H9 (cell line): ENCODE measurements around the gene FADS2. TPM values are rescaled to one million over a fixed set of nuclear protein-coding genes. Genes with fewer than 3 reads are reported as not detected.

Experiments
- DNase-seq: peaks from one replicate; pipeline ENCODE4 v3.0.0-alpha.2; 2017
- H2AFZ ChIP-seq: one replicate; pipeline ENCODE4 v1.6.1; 2013; ENCODE audit warnings: mild to moderate bottlenecking, low read length, control low read depth, moderate library complexity
- H2AK5ac ChIP-seq: 2 replicates; pipeline ENCODE4 v1.6.1; 2013; ENCODE audit warnings: low read length, control low read depth, mixed read lengths; ENCODE audit not compliant: insufficient read length
- H2BK120ac ChIP-seq: one replicate; pipeline ENCODE4 v1.6.1; 2013; ENCODE audit warnings: low read depth, mild to moderate bottlenecking, low read length, control low read depth, inconsistent platforms; ENCODE audit not compliant: poor library complexity, severe bottlenecking
- H2BK12ac ChIP-seq: 2 replicates; pipeline ENCODE4 v1.6.1; 2013; ENCODE audit warnings: low read length, control low read depth, mixed read lengths, low read depth; ENCODE audit not compliant: insufficient read length
- H2BK15ac ChIP-seq: 2 replicates; pipeline ENCODE4 v1.6.1; 2013; ENCODE audit warnings: low read depth, low read length, control low read depth
- H2BK20ac ChIP-seq: one replicate; pipeline ENCODE4 v1.6.1; 2013; ENCODE audit warnings: low read depth, mild to moderate bottlenecking, low read length, control low read depth, inconsistent platforms; ENCODE audit not compliant: poor library complexity, severe bottlenecking
- H2BK5ac ChIP-seq: 2 replicates; pipeline ENCODE4 v1.6.1; 2013; ENCODE audit warnings: low read length, control low read depth, mixed read lengths; ENCODE audit not compliant: insufficient read length
- H3K14ac ChIP-seq: 2 replicates; pipeline ENCODE4 v1.6.1; 2013; ENCODE audit warnings: low read length, control low read depth; ENCODE audit not compliant: insufficient read depth
- H3K18ac ChIP-seq: 2 replicates; pipeline ENCODE4 v1.6.1; 2013; ENCODE audit warnings: low read depth, mild to moderate bottlenecking, mixed read lengths, low read length, control low read depth; ENCODE audit not compliant: insufficient read length
- H3K23ac ChIP-seq: 2 replicates; pipeline ENCODE4 v1.6.1; 2013; ENCODE audit warnings: low read length, control low read depth, mixed read lengths, low read depth; ENCODE audit not compliant: insufficient read length
- H3K23me2 ChIP-seq: 2 replicates; pipeline ENCODE4 v1.6.1; 2013; ENCODE audit warnings: low read depth, mild to moderate bottlenecking, mixed read lengths, low read length, control low read depth; ENCODE audit not compliant: insufficient read length, poor library complexity, severe bottlenecking
- H3K27ac ChIP-seq: 2 replicates; pipeline ENCODE4 v1.5.1; 2013; ENCODE audit warnings: low read length, control low read depth, mixed read lengths, low read depth; ENCODE audit not compliant: insufficient read length
- H3K27me3 ChIP-seq: 2 replicates; pipeline ENCODE4 v1.6.1; 2013; ENCODE audit warnings: low read length, control low read depth, inconsistent platforms; ENCODE audit not compliant: insufficient read depth
- H3K4ac ChIP-seq: 2 replicates; pipeline ENCODE4 v1.6.1; 2013; ENCODE audit warnings: low read depth, mild to moderate bottlenecking, control low read depth, inconsistent platforms, low read length, moderate library complexity
- H3K4me1 ChIP-seq: 2 replicates; pipeline ENCODE4 v1.6.1; 2013; ENCODE audit warnings: low read length, control low read depth, inconsistent platforms; ENCODE audit not compliant: insufficient read depth
- H3K4me2 ChIP-seq: 2 replicates; pipeline ENCODE4 v1.6.1; 2013; ENCODE audit warnings: low read length, control low read depth, mixed read lengths; ENCODE audit not compliant: insufficient read length, insufficient read depth
- H3K56ac ChIP-seq: 2 replicates; pipeline ENCODE4 v1.6.1; 2013; ENCODE audit warnings: low read depth, mild to moderate bottlenecking, mixed read lengths, low read length, control low read depth; ENCODE audit not compliant: insufficient read length
- H3K79me1 ChIP-seq: 2 replicates; pipeline ENCODE4 v1.6.1; 2013; ENCODE audit warnings: low read depth, mild to moderate bottlenecking, moderate library complexity, low read length, control low read depth, inconsistent platforms; ENCODE audit not compliant: insufficient read depth, poor library complexity, severe bottlenecking
- H3K79me2 ChIP-seq: 2 replicates; pipeline ENCODE4 v1.6.1; 2013; ENCODE audit warnings: low read length, control low read depth, inconsistent platforms; ENCODE audit not compliant: insufficient read depth
- H3K9ac ChIP-seq: 2 replicates; pipeline ENCODE4 v1.6.1; 2013; ENCODE audit warnings: low read length, control low read depth, mixed read lengths; ENCODE audit not compliant: insufficient read length; ENCODE audit errors: extremely low read depth
- H3K9me3 ChIP-seq: one replicate; pipeline ENCODE4 v1.6.1; 2013; ENCODE audit warnings: low read depth, low read length, inconsistent platforms; ENCODE audit not compliant: control insufficient read depth
- H3T11ph ChIP-seq: one replicate; pipeline ENCODE4 v1.6.1; 2013; ENCODE audit warnings: mild to moderate bottlenecking, low read length, control low read depth, inconsistent platforms
- H4K20me1 ChIP-seq: one replicate; pipeline ENCODE4 v1.6.1; 2013; ENCODE audit not compliant: control insufficient read depth, insufficient read length, insufficient read depth
- H4K5ac ChIP-seq: 2 replicates; pipeline ENCODE4 v1.6.1; 2013; ENCODE audit warnings: low read depth, mild to moderate bottlenecking, mixed read lengths, low read length, control low read depth; ENCODE audit not compliant: insufficient read length
- H4K8ac ChIP-seq: replicated peaks from 2 replicates; pipeline ENCODE4 v1.6.1; 2013; ENCODE audit warnings: low read length, control low read depth, mixed read lengths, low read depth; ENCODE audit not compliant: insufficient read length
- H4K91ac ChIP-seq: 2 replicates; pipeline ENCODE4 v1.6.1; 2013; ENCODE audit warnings: low read depth, mild to moderate bottlenecking, moderate library complexity, mixed read lengths, low read length, control low read depth; ENCODE audit not compliant: insufficient read length
- H3K27ac Mint-ChIP-seq, 3 experiments: 2 replicates in 2 of 3; 3 replicates in 1 of 3; pipeline ENCODE4 v1.8.0; 2020 to 2021; ENCODE audit warnings: mixed read lengths in 3 of 3, mild to moderate bottlenecking in 1 of 3, moderate library complexity in 1 of 3
- H3K27me3 Mint-ChIP-seq: 2 replicates; pipeline ENCODE4 v1.8.0; 2021; ENCODE audit warnings: low read depth, mild to moderate bottlenecking, moderate library complexity, mixed read lengths
- H3K36me3 Mint-ChIP-seq, 3 experiments: 2 replicates in 2 of 3; 3 replicates in 1 of 3; pipeline ENCODE4 v1.8.0; 2020 to 2021; ENCODE audit warnings: low read depth in 3 of 3, mixed read lengths in 3 of 3; ENCODE audit not compliant: insufficient read depth in 1 of 3
- H3K4me1 Mint-ChIP-seq, 2 experiments: 2 replicates each; pipeline ENCODE4 v1.8.0; 2020; ENCODE audit warnings: mixed read lengths in 2 of 2
- H3K4me3 Mint-ChIP-seq, 2 experiments: 2 replicates in 1 of 2; 3 replicates in 1 of 2; pipeline ENCODE4 v1.8.0; 2020 to 2021; ENCODE audit warnings: mild to moderate bottlenecking in 2 of 2, mixed read lengths in 2 of 2, moderate library complexity in 1 of 2
- H3K9me3 Mint-ChIP-seq, 2 experiments: 2 replicates in 1 of 2; 3 replicates in 1 of 2; pipeline ENCODE4 v1.8.0; 2020; ENCODE audit warnings: mild to moderate bottlenecking in 2 of 2, mixed read lengths in 2 of 2, moderate library complexity in 1 of 2
- CTCF ChIP-seq: fragments of 200-600 bp; sonication (generic); conservative IDR thresholded peaks from 3 replicates; pipeline ENCODE4 v1.8.0; 2021; ENCODE audit warnings: antibody characterized with exemption, mild to moderate bottlenecking
- WGBS: extraction: QIAGEN DNeasy Blood & Tissue Kit; methylation state at CpG from one replicate; pipeline ENCODE4 v1.1.7; 2013; ENCODE audit warnings: missing lambda C conversion rate, low lambda C conversion rate, mixed read lengths; ENCODE audit not compliant: insufficient read length; ENCODE audit errors: extremely low coverage; 5-methylcytosine and 5-hydroxymethylcytosine counted together
- total RNA-seq: library from RNA; stranded (reverse); gene quantifications from 2 replicates; pipeline ENCODE4 v1.2.1, GENCODE V29; 2021

Gene FADS2
- total RNA-seq, 1 experiment from 2014 or later, result 322 TPM

DNA sequence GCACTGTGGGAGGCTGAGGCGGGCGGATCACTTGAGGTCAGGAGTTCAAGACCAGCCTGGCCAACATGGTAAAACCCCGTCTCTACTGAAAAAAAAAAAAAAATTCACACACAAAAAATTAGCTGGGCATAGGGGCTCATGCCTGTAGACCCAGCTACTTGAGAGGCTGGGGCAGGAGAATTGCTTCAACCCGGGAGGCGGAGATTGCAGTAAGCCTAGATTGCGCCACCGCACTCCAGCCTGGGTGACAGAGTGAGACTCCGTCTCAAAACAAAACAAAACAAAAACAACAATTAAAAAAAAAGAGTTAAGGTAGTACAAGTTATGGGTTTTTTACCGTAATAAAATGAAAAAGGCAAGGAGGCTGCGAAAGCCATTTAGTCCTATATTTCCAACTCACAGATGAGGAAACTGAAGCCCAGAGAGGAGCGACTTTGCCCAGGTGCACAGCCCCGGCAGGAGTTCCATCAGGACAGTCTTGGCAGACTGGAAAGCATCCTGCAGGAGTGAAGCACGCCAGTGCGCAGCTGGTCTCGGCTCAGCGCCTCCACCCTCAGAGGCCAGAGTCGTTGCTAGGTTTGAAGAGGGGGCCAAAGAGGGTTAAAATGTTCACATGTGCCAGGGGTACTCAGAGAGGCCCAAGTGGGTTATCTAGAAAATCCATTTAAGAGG is 67.1 kb downstream of the FADS2 start:
- no peak overlapping the region for H2BK5ac ChIP-seq
- H3K56ac ChIP-seq, result no peak overlapping the region
- H4K8ac ChIP-seq, result no peak overlapping the region
- no peak overlapping the region for H3K9ac ChIP-seq
- H2BK20ac ChIP-seq, result no peak overlapping the region
- no peaks in the 10 kb centered on the region for H3K79me2 ChIP-seq
- no peak overlapping the region for H2BK120ac ChIP-seq
- no peaks in the 10 kb centered on the region for H3K4me1 ChIP-seq
- H4K5ac ChIP-seq, result no peak overlapping the region
- no peak overlapping the region for H2AFZ ChIP-seq
- no peak overlapping the region for H3K14ac ChIP-seq
- H3K9me3 ChIP-seq, result no peaks in the 10 kb centered on the region
- H4K20me1 ChIP-seq, result no peaks in the 10 kb centered on the region
- H2BK15ac ChIP-seq, result no peak overlapping the region
- H3K23ac ChIP-seq, result no peak overlapping the region
- no peak overlapping the region for H2BK12ac ChIP-seq
- Mint-ChIP-seq H3K9me3 (no peaks in the 10 kb centered on the region), H3K4me3 (no peak overlapping the region), H3K27ac (no peak overlapping the region), H3K36me3 (no peaks in the 10 kb centered on the region), H3K27me3 (peaks cover 2% of the 10 kb centered on the region), H3K4me1 (peaks cover 0 to 23% of the 10 kb centered on the region in 2 experiments; a peak in 3 of 4 replicates)
- no CpG with 5 or more reads among the region's 17 CpGs for WGBS
- no peak overlapping the region for H4K91ac ChIP-seq
- H3K18ac ChIP-seq, result no peak overlapping the region
- H3K23me2 ChIP-seq, result peaks cover 9% of the 10 kb centered on the region
- H3K4me2 ChIP-seq, result no peak overlapping the region
- TF ChIP-seq CTCF, result no peak
- no peaks in the 10 kb centered on the region for H3K27me3 ChIP-seq
- no peak overlapping the region for H3K27ac ChIP-seq
- no peak overlapping the region for H2AK5ac ChIP-seq
- no peak overlapping the region for H3K4ac ChIP-seq
- H3T11ph ChIP-seq, result no peak overlapping the region
- no peaks in the 10 kb centered on the region for H3K79me1 ChIP-seq
- DNase-seq, result no peak
